HG03280 (cell line): Measurements from ENCODE around the gene ATP1A2.

Experiments
- ATAC-seq: cut with Tn5 transposase; IDR thresholded peaks from one replicate; pipeline ENCODE4 v1.9.1; 2021; ENCODE audit warnings: mild to moderate bottlenecking, moderate library complexity; ENCODE audit not compliant: unreplicated experiment

Gene ATP1A2

DNA sequence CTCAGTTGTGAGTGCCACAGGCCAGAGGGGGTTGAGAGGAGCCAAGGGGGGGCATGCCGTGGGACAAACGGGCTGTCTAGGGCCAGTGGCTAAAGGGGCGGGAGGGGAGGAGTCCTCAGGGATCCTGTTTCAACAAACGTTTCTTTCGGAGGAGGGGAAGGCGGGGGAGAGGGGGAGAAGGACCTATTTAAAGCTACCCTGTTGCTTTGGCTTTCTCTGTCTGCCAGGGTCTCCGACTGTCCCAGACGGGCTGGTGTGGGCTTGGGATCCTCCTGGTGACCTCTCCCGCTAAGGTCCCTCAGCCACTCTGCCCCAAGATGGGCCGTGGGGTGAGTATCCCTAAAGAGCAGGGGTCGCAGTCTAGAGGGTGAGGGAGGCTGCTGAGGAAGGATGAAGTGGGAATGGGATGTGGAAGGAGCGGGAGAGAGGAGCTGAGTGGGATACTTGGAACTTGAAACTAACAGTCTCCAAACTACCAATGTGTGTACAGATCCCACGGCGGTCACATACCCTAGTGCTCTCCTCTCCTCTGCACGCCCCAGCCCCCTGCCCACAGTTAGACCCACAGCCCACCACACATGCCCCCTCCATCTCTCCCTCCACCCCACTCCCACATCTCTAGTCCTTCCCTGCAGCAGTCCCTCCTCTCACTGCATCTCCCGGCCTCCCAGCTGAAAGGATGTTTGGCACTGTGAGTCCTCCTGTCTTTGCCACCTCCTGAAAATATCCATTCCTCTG, at the start of gene ATP1A2:
Gene ATP1A2, plus strand, starts transcription at position 215 of the 738 bp plus-strand sequence. Its CDS starts 103 bp downstream, at position 318.
- no peak for ATAC-seq

DNA sequence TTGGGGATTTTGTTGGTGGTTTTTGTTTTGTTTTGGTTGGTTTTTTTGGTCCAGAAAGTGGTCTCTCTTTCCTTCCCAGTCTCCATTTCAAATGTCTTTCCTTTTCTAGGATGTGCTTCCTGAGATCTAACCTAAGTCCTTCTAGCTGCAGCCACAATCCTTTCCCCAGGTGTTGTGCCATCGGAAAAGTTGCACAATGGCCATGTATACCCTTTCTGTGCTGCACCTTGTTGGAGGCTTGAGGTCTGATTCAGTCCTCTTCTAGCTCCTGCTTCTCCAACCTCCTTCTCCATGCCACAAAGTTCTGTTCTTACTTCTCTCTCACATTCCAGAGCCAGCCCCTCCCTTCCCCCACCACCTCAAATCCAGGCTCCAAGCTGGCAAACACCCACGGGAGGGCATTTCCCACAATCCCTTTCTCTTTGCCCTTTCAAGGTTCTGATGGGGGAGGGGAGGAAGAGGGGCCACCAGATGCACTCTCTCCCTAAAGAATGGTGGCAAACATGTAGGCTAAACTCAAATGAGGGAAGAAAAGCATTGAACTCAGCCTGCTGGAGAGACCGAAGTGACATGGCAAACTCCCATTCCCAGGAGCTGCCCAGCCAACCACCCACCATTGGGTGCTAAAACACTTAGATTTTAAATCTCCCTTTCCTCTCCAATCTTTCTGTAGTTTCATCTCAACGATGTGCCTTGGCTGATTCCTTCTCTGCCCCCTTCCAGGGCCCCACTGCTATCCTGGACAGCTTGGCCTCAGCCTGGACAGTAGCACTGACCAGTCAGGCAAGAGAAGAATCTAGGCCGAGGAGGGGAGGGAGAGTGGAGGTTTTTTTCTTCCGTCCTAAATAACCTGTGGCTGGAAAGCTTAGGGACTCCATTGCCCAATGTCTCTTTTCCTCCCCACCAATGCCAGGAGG, 48.5 kb upstream of the ATP1A2 start:
- no peak for ATAC-seq

DNA sequence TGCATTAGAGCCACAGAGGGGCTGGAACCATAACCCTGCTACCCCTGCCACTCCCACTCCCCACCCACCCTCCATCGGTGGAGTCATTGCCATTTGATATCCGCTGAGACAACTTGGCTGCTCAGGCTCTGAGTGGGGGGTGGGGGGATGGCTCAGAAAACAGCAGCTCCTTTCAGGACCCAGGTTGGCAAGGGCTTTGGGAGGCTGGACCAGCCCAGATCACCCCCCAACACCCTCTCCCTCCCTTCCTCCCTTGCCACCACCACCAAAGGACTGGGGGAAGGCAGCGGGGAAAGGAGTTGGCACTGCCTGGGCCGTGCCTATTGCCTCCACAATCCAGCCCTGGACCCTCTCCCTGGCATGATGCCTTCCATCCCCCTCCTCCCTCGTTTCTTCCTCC, 47.3 kb upstream of the ATP1A2 start:
- ATAC-seq, result no peak

DNA sequence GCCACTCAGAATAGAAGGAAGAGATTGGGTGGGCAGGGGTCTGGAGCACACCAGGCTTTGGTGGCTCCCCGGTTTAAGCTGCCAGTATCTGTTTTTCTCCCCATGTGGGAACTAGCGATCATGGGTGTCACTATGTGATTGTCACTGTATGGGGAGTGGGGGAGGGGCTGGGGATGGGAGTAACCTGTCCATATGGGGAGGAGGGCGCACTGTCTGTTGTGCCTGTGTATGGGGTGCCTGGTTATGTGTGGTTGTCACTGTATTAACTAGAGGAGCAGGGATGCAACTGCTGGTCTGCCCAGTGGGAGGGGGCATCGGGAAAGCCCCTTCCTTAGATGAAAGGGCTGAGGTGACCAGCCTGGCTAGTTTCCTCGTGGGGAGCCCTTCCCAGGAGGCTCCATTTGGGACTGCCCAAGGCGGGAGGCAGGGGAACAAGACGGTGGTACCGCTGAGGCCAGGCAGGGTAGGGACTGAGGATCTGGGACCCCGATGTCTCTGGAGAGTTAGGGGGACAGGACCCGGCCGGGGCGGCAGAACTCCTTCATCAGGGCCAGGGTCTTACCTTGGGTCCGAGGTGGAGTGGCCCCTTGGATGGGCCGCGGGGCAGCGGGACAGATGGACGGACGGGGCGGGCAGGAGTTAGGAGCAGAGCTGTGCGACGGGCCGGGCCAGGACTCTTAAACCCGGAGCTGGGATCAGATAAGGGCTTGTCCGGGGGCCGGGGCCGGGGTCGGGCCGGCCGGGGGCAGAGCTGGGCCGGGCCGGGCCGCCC, 45.9 kb upstream of the ATP1A2 start, which contains the start of gene KCNJ10:
Gene KCNJ10, minus strand, starts transcription at position 701 of the 772 bp plus-strand sequence. CDS start 27,628 bp downstream, outside the sequence.
- ATAC-seq, result no peak

DNA sequence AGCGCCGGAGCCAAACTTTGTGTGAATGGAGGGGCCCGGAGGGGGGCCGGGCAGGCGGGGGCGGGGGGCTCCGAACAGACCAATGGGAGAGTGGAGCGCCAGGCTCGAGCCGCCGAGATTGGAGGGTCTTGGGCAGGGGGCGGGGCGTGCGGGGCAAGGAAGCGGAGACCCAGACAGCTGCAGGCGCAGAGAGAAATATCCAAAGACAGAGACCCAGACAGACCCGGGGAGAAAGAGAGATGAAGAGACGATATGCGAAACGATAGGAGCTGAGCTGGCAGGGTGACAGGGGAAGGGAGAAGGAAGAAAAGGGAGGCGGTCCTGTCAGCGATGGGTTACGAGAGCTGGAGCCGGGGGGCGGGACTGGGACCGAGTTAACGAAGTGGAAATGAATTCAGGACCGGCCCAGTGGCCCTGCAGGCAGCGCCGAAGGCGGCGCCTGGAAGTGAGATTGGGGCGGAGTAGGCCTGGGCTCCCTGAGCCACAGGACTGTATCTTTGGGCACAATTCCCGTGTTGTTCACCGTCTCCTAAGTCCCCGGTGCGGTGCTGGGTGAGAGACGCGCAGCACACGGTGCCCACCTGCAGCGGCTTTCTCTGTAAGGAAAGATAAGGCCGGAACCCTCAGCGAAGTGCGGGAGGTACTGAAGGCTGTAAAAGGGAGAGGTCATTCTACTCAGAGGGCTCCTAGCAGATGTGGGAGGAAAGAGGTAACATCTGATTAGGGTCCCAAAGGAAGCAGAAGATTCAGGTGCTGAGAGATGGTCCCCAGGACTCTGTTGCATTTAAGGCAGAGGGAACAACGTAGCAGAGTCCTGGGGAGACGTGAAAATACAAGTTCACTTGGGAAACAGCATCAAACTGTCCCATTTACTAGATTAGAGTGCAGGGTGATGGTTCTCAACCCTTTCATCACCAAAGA, 45.1 kb upstream of the ATP1A2 start:
- no peak for ATAC-seq

DNA sequence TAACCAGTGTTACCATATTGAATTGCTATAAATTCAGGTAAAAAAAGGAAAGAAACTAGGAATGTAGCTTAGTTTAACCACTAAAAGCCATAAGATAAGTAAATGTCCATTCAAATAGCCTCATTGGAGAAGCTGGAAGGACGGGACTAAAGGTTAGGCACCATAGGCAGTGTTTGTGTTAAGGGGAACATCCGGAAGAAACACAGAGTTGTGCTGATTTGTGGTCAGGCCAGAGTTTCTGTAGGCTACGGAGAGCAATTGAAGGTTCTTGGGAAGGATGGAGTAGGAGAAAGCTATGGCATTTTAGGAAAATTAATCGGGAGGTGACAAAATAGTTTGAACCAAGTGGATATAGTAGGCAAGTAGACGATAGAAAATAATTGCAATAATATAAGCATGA, 44.3 kb upstream of the ATP1A2 start:
- ATAC-seq, result no peak

DNA sequence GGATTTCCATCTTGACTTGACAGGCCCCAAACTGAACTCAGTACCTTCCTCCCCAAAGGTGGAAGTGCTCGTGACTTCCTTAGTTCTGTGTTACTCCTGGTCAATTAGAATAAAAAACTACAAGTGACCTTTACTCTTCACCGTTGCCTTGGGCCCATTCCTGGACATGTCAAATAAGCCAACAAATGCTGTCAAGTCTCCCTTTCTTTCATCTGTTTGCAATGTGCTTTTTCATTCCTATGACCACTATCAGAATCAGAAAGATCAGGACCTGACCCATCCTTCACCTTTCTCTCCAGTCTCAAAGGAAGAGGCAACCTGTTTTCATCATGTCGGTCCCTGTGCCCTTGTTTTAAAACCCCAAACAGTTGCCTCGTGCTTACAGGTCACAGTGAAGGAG, 40.7 kb upstream of the ATP1A2 start:
- ATAC-seq, result no peak

DNA sequence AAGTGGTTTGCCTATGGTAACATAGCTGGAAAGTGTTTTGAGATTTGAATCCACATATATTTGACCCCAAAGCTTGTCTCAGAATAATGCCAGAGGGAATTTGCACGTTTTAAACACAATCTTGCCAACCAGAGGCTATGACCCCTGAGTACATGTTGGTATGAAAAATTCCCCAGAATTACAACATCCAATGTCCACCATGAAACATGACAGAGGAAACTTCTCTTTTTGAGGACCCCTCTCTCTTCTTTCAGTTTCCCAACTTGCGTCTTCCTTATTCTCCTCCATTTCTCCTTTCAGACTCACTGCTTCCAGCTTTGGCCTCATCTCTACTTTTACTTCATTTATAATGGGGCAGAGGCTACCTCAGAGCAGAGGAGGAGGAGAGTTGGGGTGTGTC, 39.7 kb upstream of the ATP1A2 start:
- no peak for ATAC-seq

DNA sequence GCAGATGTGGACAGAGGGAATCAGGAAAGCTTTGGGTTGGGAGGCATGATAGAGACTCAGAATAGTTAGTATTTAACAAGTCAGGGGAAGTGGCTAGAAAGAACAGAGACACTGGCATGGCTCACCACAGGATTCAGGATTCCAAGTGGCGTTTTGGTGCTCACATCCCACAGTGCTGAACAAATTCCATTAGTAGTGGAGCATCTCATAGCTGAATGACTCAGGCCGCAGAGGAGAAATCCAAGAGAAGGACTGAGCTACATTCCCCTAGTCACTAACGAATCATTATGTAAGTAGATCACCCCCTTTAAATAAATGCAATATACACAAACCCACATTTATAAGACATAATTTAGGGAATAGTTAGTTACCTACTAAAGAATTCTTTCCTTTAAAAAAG, 39.3 kb upstream of the ATP1A2 start:
- ATAC-seq, result no peak

DNA sequence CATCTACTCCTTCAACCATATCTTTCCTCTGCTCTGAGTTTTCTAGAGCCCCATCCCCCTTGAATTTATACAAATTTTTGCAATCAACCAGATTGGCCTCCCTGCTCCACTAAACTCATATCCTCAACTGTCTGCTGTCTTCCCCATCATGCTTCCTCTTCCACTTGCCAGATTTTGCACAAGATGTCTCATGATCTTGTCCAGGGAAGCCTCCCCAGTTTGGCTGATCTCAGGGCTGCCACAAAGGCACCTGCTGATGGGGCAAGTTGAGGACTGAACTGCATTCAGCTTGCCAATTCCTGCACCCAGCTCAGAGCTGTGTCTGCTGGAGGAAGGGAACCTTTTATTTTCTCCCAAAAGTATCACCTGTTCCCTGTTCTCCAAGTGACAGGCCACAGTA, 38.1 kb upstream of the ATP1A2 start:
- ATAC-seq, result no peak

DNA sequence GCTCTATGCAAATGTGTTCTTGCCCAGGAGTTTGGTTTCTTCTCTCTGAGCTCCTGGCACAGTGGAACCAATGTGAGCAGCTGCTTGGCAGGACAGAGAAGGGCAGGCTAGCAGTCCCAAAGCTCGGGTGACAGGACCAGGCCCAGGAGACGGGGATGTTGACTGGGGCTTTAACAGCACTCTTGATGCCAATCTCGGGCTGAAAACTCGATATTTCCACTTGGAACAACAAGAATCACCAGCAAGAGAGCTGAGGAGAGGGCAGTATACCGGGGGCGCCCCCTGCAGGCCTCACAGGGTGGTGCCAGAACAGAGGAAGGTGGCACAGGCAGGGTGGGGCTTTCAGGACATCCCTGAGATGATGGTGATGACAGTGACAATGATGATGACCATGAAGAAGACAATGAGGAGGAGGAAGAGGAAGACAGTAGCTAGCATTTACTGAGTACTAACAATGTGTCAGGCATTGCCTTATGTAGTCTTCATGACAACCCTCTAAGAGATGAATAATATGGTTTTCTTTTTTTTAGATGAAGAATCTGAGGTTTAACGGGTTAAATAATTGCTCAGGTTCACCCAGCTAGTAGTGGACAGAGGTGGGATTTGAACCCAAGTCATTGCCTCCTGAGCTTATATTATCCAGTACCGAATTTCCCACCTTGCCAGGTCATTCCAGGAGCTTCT, 36.9 kb upstream of the ATP1A2 start:
- ATAC-seq, result peak; percentile 84

DNA sequence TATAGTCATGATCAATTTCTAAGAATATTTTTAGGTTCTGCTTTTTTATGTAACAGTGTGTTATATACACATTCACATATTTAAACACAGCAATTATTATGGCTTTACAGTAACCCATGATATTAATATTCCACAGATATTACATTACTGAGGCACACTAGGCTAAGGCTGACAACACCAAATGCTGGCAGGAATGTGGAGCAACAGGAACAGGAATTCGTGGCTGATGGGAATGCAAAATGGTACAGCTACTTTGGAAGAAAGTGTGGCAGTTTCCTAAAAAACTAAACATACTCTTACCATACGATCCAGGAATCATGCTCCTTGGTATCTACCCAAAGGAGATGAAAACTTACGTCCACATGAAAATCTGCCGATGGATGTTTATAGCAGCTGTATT, 36.1 kb upstream of the ATP1A2 start:
- ATAC-seq, result no peak

DNA sequence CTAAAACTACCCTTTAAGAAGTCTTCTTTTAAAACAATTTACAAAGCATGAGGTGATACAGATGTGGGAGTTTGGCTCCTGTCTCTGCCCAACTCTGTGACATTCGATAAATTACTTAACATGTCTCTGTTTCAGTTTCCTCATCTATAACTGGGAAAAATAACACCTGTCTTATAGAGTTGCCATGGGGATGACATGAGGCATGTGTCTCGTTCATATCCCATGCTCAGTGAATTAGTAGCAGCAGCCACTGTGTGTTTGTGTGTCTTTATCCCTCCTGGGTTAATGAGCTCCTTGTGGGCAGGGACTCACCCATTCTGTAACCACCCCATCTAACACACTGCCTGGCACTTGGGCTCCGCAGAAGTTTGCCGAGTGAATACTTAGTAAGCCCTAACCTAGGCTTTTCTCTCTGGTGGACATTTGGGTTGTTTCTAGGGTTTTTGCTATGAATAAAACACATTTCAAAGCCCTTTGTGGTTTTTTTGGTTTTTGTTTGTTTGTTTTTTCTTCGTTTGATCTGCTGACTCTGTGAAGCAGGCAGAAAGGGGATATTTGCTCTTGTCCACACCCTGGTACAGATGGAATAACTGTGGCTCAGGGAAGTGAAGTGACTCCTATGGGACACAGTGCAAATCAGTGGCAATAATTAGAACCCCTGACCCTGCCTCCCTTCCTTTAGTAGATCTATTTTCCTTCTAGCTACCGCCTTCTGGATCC, 35.0 kb upstream of the ATP1A2 start:
- ATAC-seq, result no peak

DNA sequence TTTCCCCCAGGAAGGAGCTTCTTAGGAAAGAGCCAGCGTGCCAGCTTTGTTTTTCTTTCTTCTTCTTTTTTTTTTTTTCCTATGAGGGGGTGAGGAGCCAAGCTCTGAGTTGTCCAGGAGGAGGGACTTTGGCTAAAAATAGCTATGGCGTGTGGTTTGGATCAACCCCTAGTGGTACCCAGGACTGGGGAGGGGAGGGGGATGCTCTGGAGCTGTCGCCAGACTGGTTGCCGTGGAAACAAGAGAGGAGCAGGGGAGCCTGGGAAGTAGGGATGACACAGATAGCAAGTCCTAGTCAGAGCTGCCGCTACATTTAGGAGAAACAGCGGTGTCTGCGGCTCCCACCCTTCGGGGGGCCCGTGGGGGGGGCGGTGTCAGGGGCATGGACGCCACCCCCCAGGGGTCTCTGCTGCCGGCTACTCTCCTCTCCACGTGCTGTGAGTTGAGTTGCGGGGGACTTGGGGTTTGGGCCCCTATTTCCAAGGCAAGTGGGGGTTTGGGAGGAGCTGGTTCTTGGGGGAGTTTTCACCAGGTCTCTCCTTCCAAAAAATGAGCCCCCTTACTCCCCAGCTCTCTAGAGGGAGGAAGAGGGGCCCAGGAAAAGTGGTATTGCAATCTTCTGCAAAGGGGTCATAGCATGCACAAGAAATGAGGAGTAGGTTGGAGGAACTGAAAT, 34.2 kb upstream of the ATP1A2 start, which contains the start of gene KCNJ9:
Gene KCNJ9, plus strand, starts transcription at position 278 of the 676 bp plus-strand sequence. CDS start 2,493 bp downstream, outside the sequence.
- no peak for ATAC-seq

DNA sequence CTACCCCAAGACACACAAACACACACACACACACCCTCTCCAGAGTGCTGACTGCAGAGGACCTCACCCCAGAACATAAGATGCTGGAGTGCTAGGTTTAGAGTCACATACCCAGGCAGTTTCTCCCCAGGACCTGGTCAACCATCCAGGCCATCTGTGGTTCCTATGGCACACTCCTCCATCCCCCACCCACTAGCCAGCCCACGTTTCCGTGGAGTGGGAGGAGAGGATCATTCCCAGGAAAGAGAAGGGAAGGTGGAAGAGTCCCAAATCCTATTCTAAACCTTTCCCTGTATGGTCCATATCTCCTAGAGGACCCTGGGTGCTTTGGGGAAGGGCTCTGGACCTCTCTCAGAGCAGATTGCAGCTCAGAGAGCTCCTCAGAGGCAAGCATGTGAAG, 33.1 kb upstream of the ATP1A2 start:
- no peak for ATAC-seq

DNA sequence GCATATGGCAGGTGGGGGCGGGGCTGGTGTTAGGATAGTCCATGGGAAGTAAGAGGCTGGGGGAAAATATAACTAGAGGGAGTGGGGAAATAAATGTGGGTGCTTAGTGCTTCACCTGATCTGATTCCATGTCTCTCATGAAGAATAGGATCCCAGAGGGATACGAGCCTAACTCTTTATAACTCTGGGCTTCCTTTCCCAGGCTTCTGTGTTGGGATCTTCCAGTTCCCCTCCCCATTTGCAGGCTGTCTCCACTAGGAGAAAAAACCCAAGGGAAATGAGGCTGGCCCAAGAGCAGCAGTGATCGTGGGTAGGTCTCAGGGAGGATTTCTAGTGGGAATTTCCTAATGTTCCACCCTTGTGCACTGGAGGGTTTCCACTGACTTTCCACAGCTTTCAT, 32.6 kb upstream of the ATP1A2 start:
- ATAC-seq, result no peak

DNA sequence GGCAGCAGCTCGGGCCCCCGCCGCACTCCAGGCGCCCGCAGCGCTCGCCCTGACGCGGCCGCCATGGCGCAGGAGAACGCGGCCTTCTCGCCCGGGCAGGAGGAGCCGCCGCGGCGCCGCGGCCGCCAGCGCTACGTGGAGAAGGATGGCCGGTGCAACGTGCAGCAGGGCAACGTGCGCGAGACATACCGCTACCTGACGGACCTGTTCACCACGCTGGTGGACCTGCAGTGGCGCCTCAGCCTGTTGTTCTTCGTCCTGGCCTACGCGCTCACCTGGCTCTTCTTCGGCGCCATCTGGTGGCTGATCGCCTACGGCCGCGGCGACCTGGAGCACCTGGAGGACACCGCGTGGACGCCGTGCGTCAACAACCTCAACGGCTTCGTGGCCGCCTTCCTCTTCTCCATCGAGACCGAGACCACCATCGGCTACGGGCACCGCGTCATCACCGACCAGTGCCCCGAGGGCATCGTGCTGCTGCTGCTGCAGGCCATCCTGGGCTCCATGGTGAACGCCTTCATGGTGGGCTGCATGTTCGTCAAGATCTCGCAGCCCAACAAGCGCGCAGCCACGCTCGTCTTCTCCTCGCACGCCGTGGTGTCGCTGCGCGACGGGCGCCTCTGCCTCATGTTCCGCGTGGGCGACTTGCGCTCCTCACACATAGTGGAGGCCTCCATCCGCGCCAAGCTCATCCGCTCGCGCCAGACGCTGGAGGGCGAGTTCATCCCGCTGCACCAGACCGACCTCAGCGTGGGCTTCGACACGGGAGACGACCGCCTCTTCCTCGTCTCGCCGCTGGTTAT, 31.4 kb upstream of the ATP1A2 start:
- no peak for ATAC-seq
